AG08396 (cell line): ENCODE results near the gene SYMPK.
"Not testable (repeated sequence)": the region's sequence is repeated elsewhere in the genome, so short reads cannot be mapped to it uniquely, and the experiment has no call there.

Experiments used
- DNase-seq: peaks from one replicate; pipeline ENCODE4 v3.0.0; 2012; ENCODE audit warnings: low spot score, mixed read lengths

Gene SYMPK

GRCh38 chr19:45862564-45863334 lies at the start of gene SYMPK:
Gene SYMPK (minus strand): TSS chr19:45863147. CDS start chr19:45854495, 8,652 bp downstream.
- DNase-seq = peak; percentile 100

DNA sequence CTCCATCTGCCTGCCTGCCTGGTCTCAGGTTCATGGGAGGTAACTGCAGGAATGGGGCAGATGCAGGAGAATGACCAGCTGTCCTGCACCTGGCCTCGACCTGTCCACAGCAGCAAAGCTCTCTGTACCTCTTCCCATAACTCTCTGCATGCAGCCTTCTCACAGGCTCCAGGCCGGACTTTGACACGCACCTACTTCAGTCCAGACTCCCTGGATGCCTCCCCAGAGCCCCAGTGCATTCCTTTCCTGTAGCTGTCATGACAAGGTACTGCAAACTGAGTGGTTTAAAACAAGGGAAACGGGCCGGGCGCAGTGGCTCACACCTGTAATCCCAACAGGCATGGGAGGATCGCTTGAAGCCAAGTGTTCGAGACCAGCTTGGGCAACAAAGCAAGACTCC lies 48.3 kb upstream of the SYMPK start:
- no peak for DNase-seq

DNA sequence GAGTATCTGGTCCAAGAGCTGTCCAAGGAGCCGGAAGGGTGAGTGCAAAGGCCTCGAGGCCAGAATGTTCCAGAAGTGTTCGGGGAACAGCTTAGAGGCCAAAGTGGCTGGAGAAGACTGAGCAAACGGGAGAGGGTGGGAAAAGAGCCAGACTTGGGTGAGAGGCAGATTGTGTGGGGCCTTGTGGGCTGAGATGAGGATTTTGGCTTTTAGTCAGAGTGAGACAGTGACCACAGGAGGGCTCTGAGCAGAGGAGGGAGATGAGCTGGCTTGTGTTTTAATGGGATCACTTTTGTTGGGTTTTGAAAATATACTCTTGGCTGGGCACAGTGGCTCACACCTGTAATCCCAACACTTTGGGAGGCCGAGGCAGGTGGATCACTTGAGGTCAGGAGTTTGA lies 46.0 kb upstream of the SYMPK start:
- no peak for DNase-seq

GRCh38 chr19:45906221-45906620 lies 43.3 kb upstream of the SYMPK start:
- DNase-seq = no peak

- DNase-seq = no peak
Observed at GRCh38 chr19:45905011-45905410, 42.1 kb upstream of the SYMPK start.

DNA sequence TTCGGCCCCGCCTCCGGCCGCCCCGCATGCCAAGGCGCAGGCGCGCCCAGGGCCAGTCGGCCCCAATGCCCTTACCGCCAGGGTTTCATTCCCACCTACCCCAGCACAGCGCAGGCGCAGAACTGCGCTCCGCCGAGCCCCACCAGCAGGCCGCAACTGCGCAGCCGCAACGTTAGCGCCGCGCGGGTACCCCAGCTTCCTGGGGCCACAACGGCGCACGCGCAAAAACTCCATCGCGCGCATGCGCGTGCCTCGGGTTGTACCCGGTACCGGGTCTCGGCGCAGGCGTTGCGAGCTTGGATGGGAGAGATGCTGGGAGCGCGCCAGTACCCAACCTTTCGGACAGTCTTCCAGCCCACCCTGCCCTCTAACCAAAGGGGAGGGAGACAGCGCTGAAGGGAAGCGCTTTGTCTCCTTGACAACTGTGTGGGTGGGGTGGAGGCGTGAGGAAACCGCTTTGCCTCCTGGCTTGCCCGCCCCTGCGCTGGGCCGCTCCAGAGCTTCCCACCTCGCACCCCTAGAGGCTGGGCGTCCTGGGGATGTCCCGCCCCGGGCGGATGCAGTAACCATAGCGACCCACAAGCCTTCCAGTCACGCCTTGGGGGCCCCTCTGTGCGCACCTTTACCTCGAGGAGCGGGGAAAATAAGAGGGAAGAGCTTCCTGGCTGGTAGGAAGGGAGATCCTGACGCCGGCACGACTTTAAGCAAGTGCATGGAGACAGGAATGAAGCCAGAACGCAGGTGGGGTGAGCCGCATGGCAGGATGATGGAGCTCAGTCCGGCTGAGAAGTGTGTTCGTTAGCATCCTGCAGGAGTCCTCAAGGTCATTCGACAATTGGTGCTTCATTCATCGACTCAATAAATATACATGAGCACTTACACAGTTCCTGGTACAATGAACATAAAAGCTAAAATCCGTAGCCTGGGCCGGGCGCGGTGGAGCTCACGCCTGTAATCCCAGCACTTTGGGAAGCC lies 40.0 kb upstream of the SYMPK start:
- DNase-seq = peak; percentile 100

DNA sequence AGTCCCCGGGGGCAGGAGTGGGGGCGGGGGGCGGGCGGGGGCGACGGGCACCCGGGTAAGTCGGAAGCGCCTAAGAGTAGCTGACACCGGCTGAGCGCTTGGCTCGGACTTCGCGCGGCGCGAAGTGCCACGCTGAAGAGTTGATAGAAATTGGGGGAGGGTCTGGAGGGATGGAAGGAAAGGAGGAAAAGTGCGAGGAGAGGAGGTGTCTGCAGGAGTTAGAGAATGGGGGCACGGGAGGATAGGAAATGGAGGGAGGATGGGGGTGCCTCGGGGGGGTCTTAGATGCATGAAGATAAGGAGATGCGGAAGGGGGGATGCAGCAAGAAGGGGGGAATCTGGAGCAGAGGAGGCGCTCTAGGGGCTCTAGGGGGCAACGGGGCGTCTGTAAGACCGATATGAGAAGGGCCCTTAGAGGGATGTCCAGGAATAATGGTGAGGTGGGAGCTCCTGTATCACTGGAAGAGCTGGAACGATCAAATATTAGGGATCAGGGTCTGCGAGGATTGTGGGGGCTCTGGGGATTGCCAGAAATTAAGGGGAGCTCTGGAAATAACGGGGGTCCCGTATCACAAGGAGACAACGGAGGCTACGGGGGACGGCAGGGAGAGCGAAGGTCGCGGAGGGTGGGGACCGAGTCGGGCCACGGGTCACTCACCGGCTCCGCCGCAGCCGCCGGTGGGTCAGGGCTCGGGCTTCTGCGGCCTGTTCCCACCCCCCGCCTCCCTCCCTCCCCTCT lies 39.1 kb upstream of the SYMPK start, which contains the start of gene MYPOP:
Gene MYPOP (minus strand): TSS at position 702 of the 739 bp plus-strand sequence. CDS start 840 bp downstream, outside the sequence.
- DNase-seq = no peak

GRCh38 chr19:45901432-45901911 lies 38.5 kb upstream of the SYMPK start:
- peak; percentile 56 for DNase-seq

GRCh38 chr19:45900738-45901431 lies 37.9 kb upstream of the SYMPK start:
- no peak for DNase-seq

DNA sequence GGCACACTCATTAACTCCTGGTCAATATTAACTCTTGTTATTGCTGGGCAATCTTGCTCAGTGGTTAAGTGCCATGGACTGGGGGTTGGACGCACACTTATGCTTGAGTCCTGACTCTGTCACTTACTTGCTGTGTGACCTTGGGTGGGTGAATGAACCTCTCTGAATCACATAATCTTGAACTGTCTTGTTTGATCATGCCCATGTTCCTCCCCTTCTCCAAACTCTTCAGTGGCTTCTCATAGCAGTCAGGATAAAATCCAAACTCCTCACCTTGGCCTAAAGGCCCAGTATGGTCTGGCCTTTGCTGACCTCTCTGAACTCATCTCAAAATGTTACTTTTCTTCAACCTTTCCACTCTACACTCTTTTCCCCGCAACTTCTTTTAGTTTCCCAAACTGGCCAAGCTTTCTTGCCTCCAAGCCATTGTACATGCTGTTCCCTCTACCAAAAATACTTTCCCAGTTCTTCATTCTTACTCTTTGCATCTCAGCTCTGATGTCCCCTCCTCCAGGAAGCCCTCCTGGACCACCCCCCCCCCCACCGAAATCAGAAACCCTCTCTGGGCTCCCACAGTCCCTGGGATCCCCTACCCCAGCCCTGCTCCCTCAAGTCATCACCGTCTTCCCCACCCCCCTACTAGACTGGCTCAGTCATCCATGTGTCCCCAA lies 37.1 kb upstream of the SYMPK start:
- DNase-seq = no peak

DNA sequence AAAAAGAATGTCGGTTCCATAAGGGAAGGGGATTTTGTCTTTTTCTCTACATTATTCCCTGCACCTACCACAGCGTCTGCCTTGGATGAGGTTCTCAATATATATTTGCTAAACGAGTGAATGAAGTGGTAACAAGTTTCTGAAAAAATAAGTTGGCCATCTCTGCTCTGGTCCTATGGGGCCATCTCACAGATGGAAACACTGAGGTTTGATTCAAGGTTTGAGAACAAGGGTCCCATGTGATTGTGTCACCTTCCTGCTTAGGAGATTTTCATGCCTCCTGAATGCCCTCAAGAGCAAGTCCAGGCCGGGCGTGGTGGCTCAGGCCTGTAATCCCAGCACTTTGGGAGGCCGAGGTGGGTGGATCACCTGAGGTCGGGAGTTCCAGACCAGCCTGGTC lies 36.3 kb upstream of the SYMPK start:
- DNase-seq = no peak

DNA sequence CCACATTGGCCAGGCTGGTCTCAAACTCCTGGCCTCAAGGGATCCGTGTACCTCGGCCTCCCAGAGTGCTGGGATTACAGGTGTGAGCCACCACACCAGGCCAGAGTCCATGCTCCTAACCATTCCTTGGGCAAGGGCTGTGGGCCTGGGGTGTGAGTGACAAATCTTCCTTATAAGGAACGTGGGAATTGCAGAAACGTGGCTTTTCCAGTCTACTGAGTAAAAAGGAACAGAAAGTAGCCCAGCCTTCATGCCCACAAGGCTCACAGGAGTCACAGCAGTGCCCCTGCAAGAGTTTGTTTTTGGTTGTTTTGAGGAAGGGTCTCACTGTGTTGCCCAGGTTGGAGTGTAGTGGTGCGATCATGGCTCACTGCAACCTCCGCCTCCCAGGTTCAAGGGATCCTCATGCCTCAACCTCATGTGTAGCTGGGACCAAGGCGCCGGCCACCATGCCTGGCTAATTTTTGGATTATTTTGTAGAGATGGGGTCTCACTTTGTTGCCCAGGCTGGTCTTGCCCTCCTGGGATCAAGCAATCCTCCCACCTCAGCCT lies 34.4 kb upstream of the SYMPK start:
- DNase-seq = no peak

DNA sequence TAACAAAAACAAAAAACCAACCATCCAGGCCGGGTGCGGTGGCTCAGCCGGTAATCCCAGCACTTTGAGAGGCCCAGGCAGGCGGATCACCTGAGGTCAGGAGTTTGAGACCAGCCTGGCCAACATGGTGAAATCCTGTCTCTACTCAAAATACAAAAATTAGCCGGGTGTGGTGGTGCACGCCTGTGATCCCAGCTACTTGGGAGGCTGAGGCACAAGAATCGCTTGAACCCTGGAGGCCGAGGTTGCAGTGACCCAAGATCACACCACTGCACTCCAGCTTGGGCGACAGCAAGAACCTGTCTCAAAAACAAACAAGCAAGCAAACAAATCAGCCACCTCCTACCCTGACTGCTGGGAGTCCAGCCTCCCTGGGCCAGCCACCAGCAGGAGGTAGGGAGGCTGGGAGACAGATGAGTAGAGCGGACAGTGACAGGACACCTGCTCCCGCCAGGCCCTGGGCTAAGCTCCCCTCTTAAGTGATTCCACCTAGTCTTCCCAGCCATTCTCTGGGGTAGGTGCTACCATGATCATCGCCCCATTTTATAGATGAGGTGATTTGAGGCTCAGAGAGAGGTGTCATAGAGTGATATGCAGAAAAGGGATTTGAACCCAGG lies 33.1 kb upstream of the SYMPK start:
- not testable (repeated sequence) for DNase-seq

- no peak for DNase-seq
Observed at GRCh38 chr19:45895519-45895972, 32.6 kb upstream of the SYMPK start.

DNA sequence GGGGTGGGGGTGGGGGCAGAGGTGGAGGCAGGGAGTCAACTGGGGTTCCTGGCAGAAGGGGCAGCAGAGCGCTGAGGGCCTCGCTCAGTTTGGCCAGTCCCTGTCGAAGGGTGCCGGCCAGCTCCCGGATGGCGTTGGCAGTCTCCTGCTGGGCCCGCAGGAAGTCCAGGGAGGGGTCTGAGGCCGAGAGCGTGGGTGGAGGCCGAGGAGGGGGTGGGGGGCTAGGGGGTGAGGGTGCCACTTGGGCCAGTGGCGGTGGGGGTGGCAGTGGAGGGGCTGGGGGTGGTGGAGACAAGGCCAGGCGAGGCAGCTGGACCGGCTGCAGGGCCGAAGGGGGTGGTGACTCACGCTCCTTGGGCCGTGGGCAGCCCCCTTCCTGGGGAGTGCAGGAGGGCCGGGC lies 27.9 kb upstream of the SYMPK start:
- no peak for DNase-seq

DNA sequence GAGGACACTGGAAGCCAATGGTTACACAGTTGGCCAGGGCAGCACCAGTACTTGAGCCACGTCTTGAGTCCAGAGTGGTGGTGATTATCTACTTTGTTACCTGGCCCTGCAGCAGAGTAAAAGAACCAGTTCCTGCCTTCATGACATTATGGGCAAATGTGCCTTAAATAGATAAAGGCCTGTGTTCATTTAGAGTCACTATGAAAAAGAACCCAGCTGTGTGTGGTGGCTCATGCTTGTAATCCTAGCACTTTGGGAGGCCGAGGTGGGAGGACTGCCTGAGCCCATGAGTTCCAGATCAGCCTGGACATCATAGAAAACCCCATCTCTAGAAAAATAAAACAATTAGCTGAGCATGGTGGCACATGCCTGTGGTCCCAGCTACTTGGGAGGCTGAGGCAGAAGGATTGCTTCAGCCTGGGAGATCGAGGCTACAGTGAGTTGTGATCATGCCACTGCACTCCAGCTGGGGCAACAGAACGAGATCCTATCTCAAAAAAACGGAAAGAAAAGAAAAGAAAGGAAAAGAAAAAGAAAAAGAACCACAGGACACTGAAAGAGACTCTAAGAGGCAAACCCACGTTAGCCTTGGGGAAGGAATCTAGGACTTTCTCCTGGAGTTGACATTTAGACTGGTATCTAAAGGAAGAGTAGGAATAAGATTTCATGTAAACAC lies 26.4 kb upstream of the SYMPK start:
- DNase-seq = no peak

- no peak for DNase-seq
Observed at GRCh38 chr19:45887200-45887710, 24.3 kb upstream of the SYMPK start.

DNA sequence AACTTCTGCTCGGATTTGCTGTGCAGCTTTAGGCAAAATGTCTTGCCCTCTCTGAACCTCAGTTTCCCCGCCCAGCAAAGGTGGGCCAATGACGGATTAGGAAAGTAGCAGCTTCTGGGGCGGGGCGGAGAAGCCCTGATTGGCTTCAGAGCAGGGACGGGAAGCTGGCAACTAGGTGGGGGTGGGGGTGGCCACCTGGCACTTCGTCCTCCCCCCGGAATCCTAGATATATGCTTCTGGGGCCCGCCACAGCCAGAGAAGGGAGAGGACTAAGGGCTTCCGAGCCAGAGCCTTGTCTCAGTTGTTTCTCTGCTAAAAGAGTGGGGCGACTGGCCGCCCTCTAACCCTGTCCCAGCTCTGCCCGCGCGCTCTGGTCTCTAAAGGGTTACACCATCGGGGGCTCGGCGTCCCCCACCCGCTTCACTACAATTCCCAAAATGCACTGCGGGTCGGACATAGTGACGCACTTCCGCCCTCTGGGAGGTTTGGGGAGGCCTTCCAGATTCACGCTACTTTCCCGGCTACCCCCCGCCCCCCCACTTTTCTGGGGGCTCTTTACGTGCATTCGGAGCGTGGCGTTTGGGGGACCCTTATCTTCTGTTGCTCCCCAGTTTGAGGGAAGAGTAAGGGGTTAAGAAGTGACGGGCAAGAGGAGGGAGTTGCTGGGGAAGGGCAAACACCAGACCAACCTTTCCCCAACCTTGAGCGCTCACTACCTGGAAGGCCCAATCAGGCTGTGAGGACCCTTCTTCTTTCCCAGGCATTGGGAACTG lies 23.7 kb upstream of the SYMPK start:
- peak; percentile 95 for DNase-seq
